ENCODE results near the gene WDFY4.

WDFY4 gene

GRCh38 chr10:49005270-49005669 is 320.6 kb downstream of the WDFY4 start:
- DNase-seq: no peak

- no peak for DNase-seq
Observed at GRCh38 chr10:49007129-49007528, 322.5 kb downstream of the WDFY4 start.

- DNase-seq: peak; percentile 48
Observed at GRCh38 chr10:49008091-49008490, 323.4 kb downstream of the WDFY4 start.

- DNase-seq: no peak
Observed at GRCh38 chr10:49008505-49009198, 324.0 kb downstream of the WDFY4 start.

- DNase-seq: no peak
Observed at GRCh38 chr10:49009199-49009979, 324.7 kb downstream of the WDFY4 start.

- no peak for DNase-seq
Observed at GRCh38 chr10:49010295-49010694, 325.6 kb downstream of the WDFY4 start.

- no peak for DNase-seq
Observed at GRCh38 chr10:49010865-49011264, 326.2 kb downstream of the WDFY4 start.

- DNase-seq: no peak
Observed at GRCh38 chr10:49011756-49012155, 327.1 kb downstream of the WDFY4 start.

- DNase-seq: no peak
Observed at GRCh38 chr10:49012603-49013002, 327.9 kb downstream of the WDFY4 start.

- DNase-seq: no peak
Observed at GRCh38 chr10:49015700-49016099, 331.0 kb downstream of the WDFY4 start.

GRCh38 chr10:49021685-49022084 is 337.0 kb downstream of the WDFY4 start:
- DNase-seq: no peak

- no peak for DNase-seq
Observed at GRCh38 chr10:49023071-49023470, 338.4 kb downstream of the WDFY4 start.

GRCh38 chr10:49023752-49024151 is 339.1 kb downstream of the WDFY4 start:
- DNase-seq: peak; percentile 49

- DNase-seq: no peak
Observed at GRCh38 chr10:49024484-49024883, 339.8 kb downstream of the WDFY4 start.

GRCh38 chr10:49025347-49025983 is 340.8 kb downstream of the WDFY4 start:
- no peak for DNase-seq

- no peak for DNase-seq
Observed at GRCh38 chr10:49028639-49029038, 344.0 kb downstream of the WDFY4 start.

GRCh38 chr10:49029666-49030065 is 345.0 kb downstream of the WDFY4 start:
- no peak for DNase-seq

All from right hindlimb (tissue), 1 donor.